Neural cell (in vitro differentiated cells): ENCODE data around the gene TFEB.

Source experiments
- CTCF ChIP-seq: fragments of 450-650 bp; IDR thresholded peaks from 2 replicates; pipeline ENCODE4 v1.5.1; 2014; ENCODE audit warnings: antibody characterized with exemption, mild to moderate bottlenecking, moderate library complexity; ENCODE audit not compliant: poor library complexity, severe bottlenecking
- EP300 ChIP-seq: fragments of 450-650 bp; conservative IDR thresholded peaks from 2 replicates; pipeline ENCODE4 v1.6.1; 2014; ENCODE audit warnings: antibody characterized with exemption, mild to moderate bottlenecking, moderate library complexity; ENCODE audit not compliant: poor library complexity, severe bottlenecking
- EZH2 ChIP-seq: fragments of 200-600, 300-800 bp; shearing (Covaris generic), sonication (generic); IDR thresholded peaks from 2 replicates; pipeline ENCODE4 v1.6.1; 2014; ENCODE audit warnings: antibody characterized with exemption, low read length, borderline replicate concordance, mild to moderate bottlenecking; ENCODE audit not compliant: insufficient read depth, poor library complexity, severe bottlenecking
- MXI1 ChIP-seq: fragments of 450-650 bp; conservative IDR thresholded peaks from 2 replicates; pipeline ENCODE4 v1.6.1; 2014; ENCODE audit warnings: antibody characterized with exemption, mild to moderate bottlenecking; ENCODE audit not compliant: poor library complexity, severe bottlenecking
- POLR2AphosphoS5 ChIP-seq: IDR thresholded peaks from 2 replicates; pipeline ENCODE4 v1.6.1; 2012
- RAD21 ChIP-seq: fragments of 450-650 bp; conservative IDR thresholded peaks from 2 replicates; pipeline ENCODE4 v1.6.1; 2014; ENCODE audit warnings: antibody characterized with exemption, mild to moderate bottlenecking, moderate library complexity
- REST ChIP-seq: IDR thresholded peaks from 2 replicates; pipeline ENCODE4 v1.6.1; 2012; ENCODE audit warnings: borderline replicate concordance
- SMC3 ChIP-seq: fragments of 450-650 bp; conservative IDR thresholded peaks from 2 replicates; pipeline ENCODE4 v1.6.1; 2014; ENCODE audit warnings: antibody characterized with exemption, mild to moderate bottlenecking, moderate library complexity; ENCODE audit not compliant: poor library complexity

GRCh38 chr6:41731561-41732086 lies 3.8 kb downstream of the TFEB start:
- TF ChIP-seq EZH2 (no peak), CTCF (no peak), MXI1 (no peak), REST (no peak), POLR2AphosphoS5 (no peak), EP300 (no peak), SMC3 (no peak), RAD21 (no peak)
